ENCODE measurements around the gene PLCXD1.

PLCXD1 gene

GRCh38 chrX:332496-332860, 51.3 kb downstream of the PLCXD1 start:
- TF ChIP-seq CTCF (IDR thresholded peaks at IDR 0.05; ENCODE audit: insufficient read depth, low read length, poor library complexity, severe bottlenecking), result no peak
- Histone ChIP-seq H3K27me3 (replicated peaks; ENCODE audit: control insufficient read depth, insufficient read depth, low read length) (no peaks in the 10 kb centered on the region), H3K36me3 (ENCODE audit: control insufficient read depth, insufficient read depth, low read length) (peaks cover 2% of the 10 kb centered on the region; the same call in 1 of the 2 replicates), H3K4me3 (replicated peaks; ENCODE audit: low read depth, low read length) (no peak overlapping the region)
- no peak for DNase-seq (ENCODE audit: extremely low read depth, insufficient read length)

- DNase-seq (ENCODE audit: extremely low read depth, insufficient read length), result no peak
- peaks cover 2% of the 10 kb centered on the region; the same call in 1 of the 2 replicates for H3K36me3 ChIP-seq (ENCODE audit: control insufficient read depth, insufficient read depth, low read length)
- H3K4me3 ChIP-seq (replicated peaks; ENCODE audit: low read depth, low read length), result no peak overlapping the region
- no peak for TF ChIP-seq CTCF (IDR thresholded peaks at IDR 0.05; ENCODE audit: insufficient read depth, low read length, poor library complexity, severe bottlenecking)
- H3K27me3 ChIP-seq (replicated peaks; ENCODE audit: control insufficient read depth, insufficient read depth, low read length), result no peaks in the 10 kb centered on the region
These were observed 51.9 kb downstream of the PLCXD1 start for GRCh38 chrX:332916-333610.

GRCh38 chrX:333611-334311, 52.6 kb downstream of the PLCXD1 start:
- DNase-seq (ENCODE audit: extremely low read depth, insufficient read length), result no peak
- Histone ChIP-seq H3K4me3 (replicated peaks; ENCODE audit: low read depth, low read length) (no peak overlapping the region), H3K27me3 (replicated peaks; ENCODE audit: control insufficient read depth, insufficient read depth, low read length) (no peaks in the 10 kb centered on the region), H3K36me3 (ENCODE audit: control insufficient read depth, insufficient read depth, low read length) (peaks cover 2% of the 10 kb centered on the region; the same call in 1 of the 2 replicates)
- no peak for TF ChIP-seq CTCF (IDR thresholded peaks at IDR 0.05; ENCODE audit: insufficient read depth, low read length, poor library complexity, severe bottlenecking)

GRCh38 chrX:334331-334891, 53.2 kb downstream of the PLCXD1 start:
- H3K4me3 ChIP-seq (replicated peaks; ENCODE audit: low read depth, low read length), result no peak overlapping the region
- no peaks in the 10 kb centered on the region for H3K27me3 ChIP-seq (replicated peaks; ENCODE audit: control insufficient read depth, insufficient read depth, low read length)
- H3K36me3 ChIP-seq (ENCODE audit: control insufficient read depth, insufficient read depth, low read length), result peaks cover 2% of the 10 kb centered on the region; the same call in 1 of the 2 replicates
- no peak for TF ChIP-seq CTCF (IDR thresholded peaks at IDR 0.05; ENCODE audit: insufficient read depth, low read length, poor library complexity, severe bottlenecking)
- DNase-seq (ENCODE audit: extremely low read depth, insufficient read length), result no peak

GRCh38 chrX:334971-335757, 54.0 kb downstream of the PLCXD1 start:
- peaks cover 2% of the 10 kb centered on the region; the same call in 1 of the 2 replicates for H3K36me3 ChIP-seq (ENCODE audit: control insufficient read depth, insufficient read depth, low read length)

More at GRCh38 chrX:334971-335757, 54.0 kb downstream of the PLCXD1 start:
- TF ChIP-seq CTCF (IDR thresholded peaks at IDR 0.05; ENCODE audit: insufficient read depth, low read length, poor library complexity, severe bottlenecking), result no peak
- no peaks in the 10 kb centered on the region for H3K27me3 ChIP-seq (replicated peaks; ENCODE audit: control insufficient read depth, insufficient read depth, low read length)
- no peak overlapping the region for H3K4me3 ChIP-seq (replicated peaks; ENCODE audit: low read depth, low read length)
- DNase-seq (ENCODE audit: extremely low read depth, insufficient read length), result no peak
